T-helper 1 cell treated with Interleukin-12 subunit alpha and Interleukin-12 subunit beta and Interleukin-4 antibody, amounts not matched to agents 30 μg/mL and 1 μg/mL, for 36 hours (primary cell): ENCODE measurements around the gene DOCK11.

Source experiments
- H3K27ac Mint-ChIP-seq: one replicate; pipeline ENCODE4 v1.8.0; 2021; ENCODE audit warnings: mild to moderate bottlenecking, mixed read lengths
- H3K27me3 Mint-ChIP-seq: one replicate; pipeline ENCODE4 v1.8.0; 2021; ENCODE audit warnings: low read depth, mixed read lengths
- H3K36me3 Mint-ChIP-seq: one replicate; pipeline ENCODE4 v1.8.0; 2021; ENCODE audit warnings: low read depth, mixed read lengths
- H3K4me1 Mint-ChIP-seq: one replicate; pipeline ENCODE4 v1.8.0; 2021; ENCODE audit warnings: low read depth, mixed read lengths
- H3K4me3 Mint-ChIP-seq: one replicate; pipeline ENCODE4 v1.8.0; 2021; ENCODE audit warnings: mild to moderate bottlenecking, moderate library complexity, mixed read lengths
- H3K9me3 Mint-ChIP-seq: one replicate; pipeline ENCODE4 v1.8.0; 2021; ENCODE audit warnings: mixed read lengths

The DOCK11 gene

GRCh38 chrX:118530219-118530911 is 34.8 kb downstream of the DOCK11 start:
- H3K27me3 Mint-ChIP-seq = no peaks in the 10 kb centered on the region
- no peaks in the 10 kb centered on the region for H3K9me3 Mint-ChIP-seq
- peaks cover 57% of the 10 kb centered on the region for H3K4me1 Mint-ChIP-seq
- H3K36me3 Mint-ChIP-seq = peaks cover 10% of the 10 kb centered on the region
- H3K27ac Mint-ChIP-seq = peak overlapping the region; percentile 89
- peak overlapping the region; percentile 55 for H3K4me3 Mint-ChIP-seq

GRCh38 chrX:118534716-118535493 is 39.3 kb downstream of the DOCK11 start:
- peaks cover 52% of the 10 kb centered on the region for H3K4me1 Mint-ChIP-seq
- H3K9me3 Mint-ChIP-seq = no peaks in the 10 kb centered on the region
- no peak overlapping the region for H3K27ac Mint-ChIP-seq
- no peaks in the 10 kb centered on the region for H3K27me3 Mint-ChIP-seq
- peaks cover 10% of the 10 kb centered on the region for H3K36me3 Mint-ChIP-seq
- H3K4me3 Mint-ChIP-seq = no peak overlapping the region

GRCh38 chrX:118536204-118536603 is 40.6 kb downstream of the DOCK11 start:
- H3K4me3 Mint-ChIP-seq = peak overlapping the region; percentile 74
- no peaks in the 10 kb centered on the region for H3K27me3 Mint-ChIP-seq
- H3K9me3 Mint-ChIP-seq = no peaks in the 10 kb centered on the region
- H3K27ac Mint-ChIP-seq = peak overlapping the region; percentile 89
- H3K36me3 Mint-ChIP-seq = peaks cover 6% of the 10 kb centered on the region
- peaks cover 44% of the 10 kb centered on the region for H3K4me1 Mint-ChIP-seq

GRCh38 chrX:118536687-118537461 is 41.3 kb downstream of the DOCK11 start:
- H3K27me3 Mint-ChIP-seq = no peaks in the 10 kb centered on the region
- peaks cover 44% of the 10 kb centered on the region for H3K4me1 Mint-ChIP-seq
- H3K9me3 Mint-ChIP-seq = no peaks in the 10 kb centered on the region
- peaks cover 5% of the 10 kb centered on the region for H3K36me3 Mint-ChIP-seq
- H3K27ac Mint-ChIP-seq = peak overlapping the region; percentile 89
- H3K4me3 Mint-ChIP-seq = peak overlapping the region; percentile 74

- no peak overlapping the region for H3K27ac Mint-ChIP-seq
- no peaks in the 10 kb centered on the region for H3K9me3 Mint-ChIP-seq
- H3K4me3 Mint-ChIP-seq = no peak overlapping the region
- H3K36me3 Mint-ChIP-seq = peaks cover 2% of the 10 kb centered on the region
- H3K4me1 Mint-ChIP-seq = peaks cover 38% of the 10 kb centered on the region
- H3K27me3 Mint-ChIP-seq = no peaks in the 10 kb centered on the region
Measured at GRCh38 chrX:118538386-118538785, 42.8 kb downstream of the DOCK11 start.

GRCh38 chrX:118540342-118540741 is 44.7 kb downstream of the DOCK11 start:
- H3K4me3 Mint-ChIP-seq = no peak overlapping the region
- no peaks in the 10 kb centered on the region for H3K27me3 Mint-ChIP-seq
- no peaks in the 10 kb centered on the region for H3K9me3 Mint-ChIP-seq
- H3K27ac Mint-ChIP-seq = no peak overlapping the region
- peaks cover 25% of the 10 kb centered on the region for H3K4me1 Mint-ChIP-seq
- peaks cover 7% of the 10 kb centered on the region for H3K36me3 Mint-ChIP-seq

- Mint-ChIP-seq H3K27me3 (no peaks in the 10 kb centered on the region), H3K4me3 (no peak overlapping the region), H3K4me1 (peaks cover 17% of the 10 kb centered on the region), H3K36me3 (peaks cover 10% of the 10 kb centered on the region), H3K9me3 (no peaks in the 10 kb centered on the region), H3K27ac (no peak overlapping the region)
Measured at GRCh38 chrX:118541482-118541881, 45.9 kb downstream of the DOCK11 start.

- H3K27me3 Mint-ChIP-seq = no peaks in the 10 kb centered on the region
- H3K9me3 Mint-ChIP-seq = no peaks in the 10 kb centered on the region
- H3K4me3 Mint-ChIP-seq = no peak overlapping the region
- H3K4me1 Mint-ChIP-seq = peaks cover 5% of the 10 kb centered on the region
- H3K36me3 Mint-ChIP-seq = peaks cover 11% of the 10 kb centered on the region
- H3K27ac Mint-ChIP-seq = no peak overlapping the region
Measured at GRCh38 chrX:118545510-118545909, 49.9 kb downstream of the DOCK11 start.

GRCh38 chrX:118548841-118549240 is 53.2 kb downstream of the DOCK11 start:
- no peak overlapping the region for H3K27ac Mint-ChIP-seq

GRCh38 chrX:118550792-118551191 is 55.2 kb downstream of the DOCK11 start:
- H3K27me3 Mint-ChIP-seq = no peaks in the 10 kb centered on the region
- H3K27ac Mint-ChIP-seq = no peak overlapping the region
- H3K9me3 Mint-ChIP-seq = no peaks in the 10 kb centered on the region
- peaks cover 16% of the 10 kb centered on the region for H3K4me1 Mint-ChIP-seq
- no peak overlapping the region for H3K4me3 Mint-ChIP-seq
- H3K36me3 Mint-ChIP-seq = peaks cover 12% of the 10 kb centered on the region

More at GRCh38 chrX:118548841-118549240, 53.2 kb downstream of the DOCK11 start:
- no peak overlapping the region for H3K4me3 Mint-ChIP-seq
- H3K4me1 Mint-ChIP-seq = peaks cover 11% of the 10 kb centered on the region
- H3K9me3 Mint-ChIP-seq = no peaks in the 10 kb centered on the region
- H3K36me3 Mint-ChIP-seq = peaks cover 15% of the 10 kb centered on the region
- H3K27me3 Mint-ChIP-seq = no peaks in the 10 kb centered on the region

GRCh38 chrX:118551426-118551825 is 55.8 kb downstream of the DOCK11 start:
- Mint-ChIP-seq H3K9me3 (no peaks in the 10 kb centered on the region), H3K36me3 (peaks cover 12% of the 10 kb centered on the region), H3K27ac (no peak overlapping the region), H3K27me3 (no peaks in the 10 kb centered on the region), H3K4me1 (peaks cover 16% of the 10 kb centered on the region), H3K4me3 (no peak overlapping the region)

GRCh38 chrX:118552121-118552900 is 56.7 kb downstream of the DOCK11 start:
- Mint-ChIP-seq H3K4me3 (no peak overlapping the region), H3K36me3 (peaks cover 18% of the 10 kb centered on the region), H3K4me1 (peaks cover 21% of the 10 kb centered on the region), H3K9me3 (no peaks in the 10 kb centered on the region), H3K27me3 (no peaks in the 10 kb centered on the region), H3K27ac (no peak overlapping the region)

- peaks cover 19% of the 10 kb centered on the region for H3K36me3 Mint-ChIP-seq
- no peak overlapping the region for H3K27ac Mint-ChIP-seq
- H3K27me3 Mint-ChIP-seq = no peaks in the 10 kb centered on the region
- peaks cover 22% of the 10 kb centered on the region for H3K4me1 Mint-ChIP-seq
- H3K9me3 Mint-ChIP-seq = no peaks in the 10 kb centered on the region
- H3K4me3 Mint-ChIP-seq = no peak overlapping the region
Measured at GRCh38 chrX:118553042-118553710, 57.6 kb downstream of the DOCK11 start.
